Endothelial cell of umbilical vein (primary cell): ENCODE data around the gene HHEX. TPM values are rescaled to one million over a fixed set of nuclear protein-coding genes. Genes with fewer than 3 reads are reported as not detected.

Experiments used
- BruUV-seq: library from RNA; stranded (reverse); fragments of 400-500 nt; replicated peaks from 2 replicates; lab custom pipeline; 2021; lab: Mats Ljungman, UMichigan
- CTCF ChIA-PET: fragments of 300-600, 350-600 bp; sonication (Branson Sonifier 250); formaldehyde crosslinking; loops from one replicate; lab custom pipeline; 2021; ENCODE audit warnings: antibody characterized with exemption, inconsistent platforms; lab: Charles Lee
- POLR2A ChIA-PET: fragments of 300-600, 350-600 bp; sonication (Branson Sonifier 250); formaldehyde crosslinking; loops from one replicate; lab custom pipeline; 2021; ENCODE audit warnings: antibody characterized with exemption, inconsistent platforms; lab: Charles Lee
- DNase-seq: peaks from one replicate; pipeline ENCODE4 v3.0.0-alpha.2; 2011; ENCODE audit warnings: low read depth, low spot score
- FAIRE-seq: peaks from 2 replicates; lab custom pipeline; 2011; peaks lifted over from hg19 to GRCh38; lab: Jason Lieb, UNC
- H2AFZ ChIP-seq: 2 replicates; pipeline ENCODE4 v1.6.0; 2012; ENCODE audit warnings: low read depth, low read length, control low read depth, inconsistent platforms
- H3K27ac ChIP-seq: 2 replicates; pipeline ENCODE4 v1.5.1; 2011; ENCODE audit warnings: low read depth, mild to moderate bottlenecking, control low read depth, low read length, moderate library complexity; ENCODE audit not compliant: insufficient read depth
- H3K27me3 ChIP-seq, 2 experiments: 2 replicates each; pipeline versions ENCODE4 v1.6.0 to v1.6.1; 2011; ENCODE audit warnings: low read length in 2 of 2, mixed read lengths in 1 of 2; ENCODE audit not compliant: control insufficient read depth in 2 of 2, insufficient read depth in 2 of 2
- H3K36me3 ChIP-seq, 2 experiments: 2 replicates in 1 of 2; 3 replicates in 1 of 2; pipeline ENCODE4 v1.5.1; 2011; ENCODE audit warnings: low read length in 2 of 2, mild to moderate bottlenecking in 1 of 2, moderate library complexity in 1 of 2; ENCODE audit not compliant: control insufficient read depth in 2 of 2, insufficient read depth in 2 of 2; ENCODE audit errors: extremely low read depth in 1 of 2
- H3K4me1 ChIP-seq: 3 replicates; pipeline ENCODE4 v1.5.1; 2011; ENCODE audit warnings: mild to moderate bottlenecking, low read length; ENCODE audit not compliant: control insufficient read depth, insufficient read depth; ENCODE audit errors: extremely low read depth
- H3K4me2 ChIP-seq: 2 replicates; pipeline ENCODE4 v1.6.1; 2011; ENCODE audit warnings: low read length, control low read depth, mixed read lengths; ENCODE audit not compliant: insufficient read depth
- H3K4me3 ChIP-seq, 3 experiments: fragments of 200-600 bp in 1 of 3; sonication (generic), shearing (Covaris generic) in 1 of 3; replicated peaks in 1 of 3; 2 replicates each; pipeline ENCODE4 v1.5.1; 2011 to 2016; ENCODE audit warnings: control low read depth in 3 of 3, low read length in 3 of 3, mild to moderate bottlenecking in 2 of 3, inconsistent platforms in 1 of 3, low read depth in 1 of 3, moderate library complexity in 1 of 3; ENCODE audit not compliant: insufficient read depth in 1 of 3
- H3K79me2 ChIP-seq: 2 replicates; pipeline ENCODE4 v1.6.0; 2012; ENCODE audit warnings: low read length, inconsistent platforms; ENCODE audit not compliant: control insufficient read depth, insufficient read depth
- H3K9ac ChIP-seq: replicated peaks from 2 replicates; pipeline ENCODE3; 2011; ENCODE audit warnings: low read length, control low read depth; ENCODE audit not compliant: insufficient read depth; ENCODE audit errors: extremely low read depth
- H3K9me1 ChIP-seq: replicated peaks from 3 replicates; pipeline ENCODE4 v1.6.0; 2011; ENCODE audit warnings: mild to moderate bottlenecking, low read length; ENCODE audit not compliant: control insufficient read depth, insufficient read depth; ENCODE audit errors: extremely low read depth
- H3K9me3 ChIP-seq: replicated peaks from 2 replicates; pipeline ENCODE4 v1.5.1; 2012; ENCODE audit warnings: low read length, inconsistent platforms; ENCODE audit not compliant: control insufficient read depth, insufficient read depth
- H4K20me1 ChIP-seq: replicated peaks from 2 replicates; pipeline ENCODE3; 2011; ENCODE audit warnings: mild to moderate bottlenecking, low read length; ENCODE audit not compliant: control insufficient read depth, insufficient read depth; ENCODE audit errors: extremely low read depth
- CTCF ChIP-seq, 2 donors: IDR thresholded peaks; 1 replicate in 1 of 2; 2 replicates in 1 of 2; pipeline ENCODE4 v1.5.1; 2011; ENCODE audit warnings: low read length in 2 of 2, mild to moderate bottlenecking in 2 of 2, moderate library complexity in 2 of 2, control low read depth in 1 of 2, inconsistent platforms in 1 of 2, low read depth in 1 of 2; ENCODE audit not compliant: insufficient read depth in 1 of 2; ENCODE audit errors: extremely low read depth in 1 of 2
- EZH2 ChIP-seq: IDR thresholded peaks from 2 replicates; pipeline ENCODE4 v1.6.1; 2012; ENCODE audit warnings: borderline replicate concordance, low read depth, mild to moderate bottlenecking, moderate library complexity, low read length, inconsistent platforms; ENCODE audit not compliant: severe bottlenecking
- FOS ChIP-seq: IDR thresholded peaks from 2 replicates; pipeline ENCODE4 v1.6.1; 2011; ENCODE audit warnings: mild to moderate bottlenecking, low read length, moderate library complexity, borderline replicate concordance; ENCODE audit not compliant: insufficient read depth
- JUN ChIP-seq: IDR thresholded peaks from 2 replicates; pipeline ENCODE4 v1.6.1; 2011; ENCODE audit warnings: borderline replicate concordance, low read depth; ENCODE audit not compliant: insufficient read length, insufficient read depth
- MAX ChIP-seq: IDR thresholded peaks from 2 replicates; pipeline ENCODE4 v1.6.1; 2011; ENCODE audit not compliant: insufficient read depth, insufficient read length
- POLR2A ChIP-seq: IDR thresholded peaks from 2 replicates; pipeline ENCODE4 v1.6.1; 2012; ENCODE audit warnings: low read depth, mild to moderate bottlenecking, control low read depth, low read length
- POLR2AphosphoS5 ChIP-seq: IDR thresholded peaks from 2 replicates; pipeline ENCODE4 v1.6.1; 2012; ENCODE audit warnings: low read depth, mild to moderate bottlenecking, control low read depth, low read length, moderate library complexity; ENCODE audit not compliant: insufficient read depth
- dilution Hi-C: fragments of 300-500 bp; cut with MboI; formaldehyde crosslinking; loops from one replicate; pipeline ENCODE4 v1.15.0; 2019; ENCODE audit warnings: low sequenced_read_pairs; ENCODE audit not compliant: extremely low pct_ligation_motif_present
- intact Hi-C: fragments of 100-400 bp; cut with micrococcal nuclease; formaldehyde crosslinking; loops from one replicate; pipeline ENCODE4 v1.10.0; 2022
- polyA plus RNA-seq, 4 experiments: library from polyadenylated mRNA; depleted of rRNA in 3 of 4; stranded (reverse) in 3 of 4; unstranded in 1 of 4; fragments of >200 nt; gene quantifications; 2 replicates each; pipeline versions ENCODE4 v1.2.1 to v1.2.3, GENCODE V29; 2011 to 2012; ENCODE audit warnings: missing spikeins in 1 of 4
- total RNA-seq: library from RNA; stranded (reverse); gene quantifications from 2 replicates; pipeline ENCODE4 v1.2.3, GENCODE V29; 2021

Gene HHEX
- total and polyA plus RNA-seq, 2 donors (not counting 3 experiments of a cell fraction or from before 2014, with no cell fraction given): 81.0 to 110 TPM

- Histone ChIP-seq H3K4me3 (peak overlapping the region in 2 of 3 experiments; percentile 25 to 50), H3K4me1 (peaks cover 65% of the 10 kb centered on the region), H4K20me1 (no peaks in the 10 kb centered on the region), H3K27ac (peak overlapping the region; percentile 71), H3K79me2 (peaks cover 38% of the 10 kb centered on the region), H3K27me3 (no peaks in the 10 kb centered on the region), H3K4me2 (peak overlapping the region; percentile 100), H3K9ac (peak overlapping the region; percentile 46), H3K9me1 (no peaks in the 10 kb centered on the region), H3K36me3 (peaks cover 2 to 29% of the 10 kb centered on the region in 2 experiments), H3K9me3 (no peaks in the 10 kb centered on the region), H2AFZ (no peak overlapping the region)
- POLR2A ChIA-PET: no interaction called here
- BruUV-seq: no TSS peak
- TF ChIP-seq FOS: peak; percentile 37
- TF ChIP-seq POLR2AphosphoS5: peak; percentile 52
- no peak for TF ChIP-seq JUN
- dilution Hi-C loops: no loop called here
- CTCF ChIA-PET: interaction anchor here (0.6 to 1.0 kb wide), 3 partner anchors 55 to 126 kb away, joined by 3 read pairs; no protein-coding TSS in a partner anchor
- FAIRE-seq: no peak
- intact Hi-C loops: no loop called here
- peak; percentile 51 for DNase-seq
These were observed 6.2 kb downstream of the HHEX start for GRCh38 chr10:92695679-92696605.

GRCh38 chr10:92696606-92697383 is 7.0 kb downstream of the HHEX start:
- peak; percentile 42 for TF ChIP-seq POLR2A
- TF ChIP-seq EZH2: no peak
- peak in 1 of 2 donors; percentile 21 for TF ChIP-seq CTCF (IDR thresholded peaks at IDR 0.05; ENCODE audit: extremely low read depth in 1 of 2, insufficient read depth in 1 of 2, low read depth in 1 of 2, low read length in 2 of 2)
- peak; percentile 22 for TF ChIP-seq POLR2AphosphoS5
- TF ChIP-seq MAX: no peak
- H3K4me3 ChIP-seq: no peak overlapping the region
- no peaks in the 10 kb centered on the region for H4K20me1 ChIP-seq
- peak; percentile 40 for DNase-seq
- H3K36me3 ChIP-seq: peaks cover 2 to 28% of the 10 kb centered on the region in 2 experiments
- peak overlapping the region; percentile 60 for H3K27ac ChIP-seq
- peaks cover 30% of the 10 kb centered on the region for H3K79me2 ChIP-seq
- dilution Hi-C loops (no loop called here), intact Hi-C loops (no loop called here)
- no peaks in the 10 kb centered on the region for H3K9me1 ChIP-seq
- ChIA-PET POLR2A (no interaction called here), CTCF (interaction anchor here (0.6 to 1.4 kb wide), 4 partner anchors 55 to 146 kb away, joined by 3 to 5 read pairs (median 4); no protein-coding TSS in a partner anchor)
- no peak overlapping the region for H3K4me2 ChIP-seq
- peaks cover 65% of the 10 kb centered on the region for H3K4me1 ChIP-seq
- no peaks in the 10 kb centered on the region for H3K9me3 ChIP-seq
- no TSS peak for BruUV-seq
- no peak overlapping the region for H3K9ac ChIP-seq
- FAIRE-seq: no peak
- H3K27me3 ChIP-seq: no peaks in the 10 kb centered on the region
- H2AFZ ChIP-seq: no peak overlapping the region
